B cell (primary cell): ENCODE data around the gene METRNL.

Source experiments
- CTCF ChIP-seq: fragments of 200-600 bp; IDR thresholded peaks from one replicate; pipeline ENCODE4 v1.8.0; 2022; ENCODE audit warnings: antibody characterized with exemption, mild to moderate bottlenecking
- EZH2 ChIP-seq: IDR thresholded peaks from 2 replicates; pipeline ENCODE4 v1.6.1; 2012; ENCODE audit warnings: borderline replicate concordance, low read depth, mild to moderate bottlenecking, moderate library complexity, low read length; ENCODE audit not compliant: insufficient read depth, poor library complexity, severe bottlenecking

GRCh38 chr17:83073389-83074063 is 5.9 kb upstream of the METRNL start:
- TF ChIP-seq CTCF (no peak), EZH2 (no peak)
